ENCODE measurements around the gene SLC48A1. TPM values are rescaled to one million over a fixed set of nuclear protein-coding genes. Genes with fewer than 3 reads are reported as not detected.

Gene SLC48A1
- polyA plus RNA-seq (ENCODE audit: insufficient read length in 3 of 3): 10 to 100 TPM; 54.4 to 69.8 (median 55.2) TPM
- long read RNA-seq, donor 1, transcript SLC48A1-201 (3 exons, 3,010 nt): major isoform, 19 of 19 reads
- long read RNA-seq, donor 1, partial matches to known transcripts: 0 of 19 reads
- long read RNA-seq, donor 1, other reads (novel, unspliced or antisense): 0 of 19 reads
- long read RNA-seq, donor 2, transcript SLC48A1-201 (3 exons, 3,010 nt): major isoform, 30 of 133 reads
- long read RNA-seq, donor 2, partial matches to known transcripts: 100 of 133 reads
- long read RNA-seq, donor 2, other reads (novel, unspliced or antisense): 0 of 133 reads
- long read RNA-seq, donor 3, transcript SLC48A1-201 (3 exons, 3,010 nt): major isoform, 24 of 31 reads
- long read RNA-seq, donor 3, partial matches to known transcripts: 6 of 31 reads
- long read RNA-seq, donor 3, other reads (novel, unspliced or antisense): 0 of 31 reads
- long read RNA-seq, donor 4, transcript SLC48A1-201 (3 exons, 3,010 nt): major isoform, 31 of 36 reads
- long read RNA-seq, donor 4, partial matches to known transcripts: 5 of 36 reads
- long read RNA-seq, donor 4, other reads (novel, unspliced or antisense): 0 of 36 reads
- long read RNA-seq, donor 5, transcript SLC48A1-201 (3 exons, 3,010 nt): major isoform, 14 of 18 reads
- long read RNA-seq, donor 5, partial matches to known transcripts: 0 of 18 reads
- long read RNA-seq, donor 5, other reads (novel, unspliced or antisense): 0 of 18 reads
- long read RNA-seq, donor 6, transcript SLC48A1-201 (3 exons, 3,010 nt): major isoform, 27 of 89 reads
- long read RNA-seq, donor 6, partial matches to known transcripts: 62 of 89 reads
- long read RNA-seq, donor 6, other reads (novel, unspliced or antisense): 0 of 89 reads
- long read RNA-seq, donor 7, transcript SLC48A1-201 (3 exons, 3,010 nt): major isoform, 30 of 47 reads
- long read RNA-seq, donor 7, partial matches to known transcripts: 12 of 47 reads
- long read RNA-seq, donor 7, other reads (novel, unspliced or antisense): 5 of 47 reads
- long read RNA-seq, donor 8, partial matches to known transcripts: 38 of 41 reads
- long read RNA-seq, donor 8, other reads (novel, unspliced or antisense): 0 of 41 reads
- long read RNA-seq, donor 9, transcript SLC48A1-201 (3 exons, 3,010 nt): major isoform, 34 of 107 reads
- long read RNA-seq, donor 9, partial matches to known transcripts: 73 of 107 reads
- long read RNA-seq, donor 9, other reads (novel, unspliced or antisense): 0 of 107 reads
- long read RNA-seq, donor 10, transcript SLC48A1-201 (3 exons, 3,010 nt): major isoform, 32 of 32 reads
- long read RNA-seq, donor 10, partial matches to known transcripts: 0 of 32 reads
- long read RNA-seq, donor 10, other reads (novel, unspliced or antisense): 0 of 32 reads
- long read RNA-seq, donor 11, transcript SLC48A1-201 (3 exons, 3,010 nt): major isoform, 38 of 45 reads
- long read RNA-seq, donor 11, partial matches to known transcripts: 7 of 45 reads
- long read RNA-seq, donor 11, other reads (novel, unspliced or antisense): 0 of 45 reads
- long read RNA-seq, donor 12, transcript SLC48A1-201 (3 exons, 3,010 nt): major isoform, 45 of 53 reads
- long read RNA-seq, donor 12, partial matches to known transcripts: 7 of 53 reads
- long read RNA-seq, donor 12, other reads (novel, unspliced or antisense): 0 of 53 reads
- long read RNA-seq, donor 13, transcript SLC48A1-201 (3 exons, 3,010 nt): major isoform, 26 of 156 reads
- long read RNA-seq, donor 13, partial matches to known transcripts: 130 of 156 reads
- long read RNA-seq, donor 13, other reads (novel, unspliced or antisense): 0 of 156 reads
- long read RNA-seq, donor 14: 0 reads
- long read RNA-seq, donor 15, transcript SLC48A1-201 (3 exons, 3,010 nt): major isoform, 34 of 35 reads
- long read RNA-seq, donor 15, partial matches to known transcripts: 0 of 35 reads
- long read RNA-seq, donor 15, other reads (novel, unspliced or antisense): 0 of 35 reads
- long read RNA-seq, donor 16, transcript SLC48A1-201 (3 exons, 3,010 nt): major isoform, 31 of 50 reads
- long read RNA-seq, donor 16, partial matches to known transcripts: 19 of 50 reads
- long read RNA-seq, donor 16, other reads (novel, unspliced or antisense): 0 of 50 reads

- DNase-seq: peak; percentile 62
Observed at GRCh38 chr12:47773062-47773857, at the start of gene SLC48A1. SLC48A1 (plus strand) TSS chr12:47773238; CDS start chr12:47773305, 67 bp downstream.

GRCh38 chr12:47725091-47725772 is 47.8 kb upstream of the SLC48A1 start, which contains the start of gene ENDOU:
ENDOU (minus strand) TSS chr12:47725490; CDS start chr12:47725413, 77 bp downstream.
- no peak for DNase-seq

GRCh38 chr12:47725893-47726292 is 47.1 kb upstream of the SLC48A1 start:
- DNase-seq: no peak

- DNase-seq: no peak
Observed at GRCh38 chr12:47729233-47729632, 43.8 kb upstream of the SLC48A1 start.

GRCh38 chr12:47730341-47730744 is 42.7 kb upstream of the SLC48A1 start:
- no peak for DNase-seq

GRCh38 chr12:47731723-47732122 is 41.3 kb upstream of the SLC48A1 start:
- DNase-seq: no peak

- no peak for DNase-seq
Observed at GRCh38 chr12:47732504-47732903, 40.5 kb upstream of the SLC48A1 start.

- no peak for DNase-seq
Observed at GRCh38 chr12:47733142-47733541, 39.9 kb upstream of the SLC48A1 start.

GRCh38 chr12:47734725-47735480 is 38.1 kb upstream of the SLC48A1 start:
- DNase-seq: no peak

- DNase-seq: no peak
Observed at GRCh38 chr12:47735649-47736048, 37.4 kb upstream of the SLC48A1 start.

GRCh38 chr12:47736216-47736615 is 36.8 kb upstream of the SLC48A1 start:
- DNase-seq: no peak

- no peak for DNase-seq
Observed at GRCh38 chr12:47736877-47737676, 36.0 kb upstream of the SLC48A1 start.

- no peak for DNase-seq
Observed at GRCh38 chr12:47737936-47738594, 35.0 kb upstream of the SLC48A1 start.

- DNase-seq: no peak
Observed at GRCh38 chr12:47739297-47739696, 33.7 kb upstream of the SLC48A1 start.

- no peak for DNase-seq
Observed at GRCh38 chr12:47739979-47740378, 33.1 kb upstream of the SLC48A1 start.
